Middle frontal gyrus (tissue), 1 donor: Measurements from ENCODE around the gene LRP2BP.
"Not testable (repeated sequence)": the region's sequence is repeated elsewhere in the genome, so short reads cannot be mapped to it uniquely, and the experiment has no call there.

Experiments
- DNase-seq: peaks from one replicate; pipeline ENCODE4 v3.0.0-alpha.2; 2015; ENCODE audit warnings: low spot score; ENCODE audit errors: extremely low spot score

LRP2BP gene

DNA sequence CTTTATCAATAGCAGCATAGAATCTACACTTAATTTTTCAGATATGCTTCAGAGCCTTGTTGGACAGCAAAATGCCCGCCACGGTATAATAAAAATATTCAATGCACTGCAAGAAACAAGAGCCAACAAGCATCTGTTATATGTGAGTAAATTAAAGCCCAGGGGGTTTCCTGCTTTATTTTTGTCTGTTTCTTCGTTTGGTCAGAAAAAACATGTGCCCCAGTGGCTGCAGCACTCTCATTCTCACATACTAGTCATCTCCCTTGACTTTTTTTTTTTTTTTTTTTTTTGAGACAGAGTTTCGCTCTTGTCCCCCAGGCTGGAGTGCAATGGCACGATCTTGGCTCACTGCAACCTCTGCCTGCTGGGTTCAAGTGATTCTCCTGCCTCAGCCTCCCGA is 33.2 kb downstream of the LRP2BP start:
- not testable (repeated sequence) for DNase-seq

DNA sequence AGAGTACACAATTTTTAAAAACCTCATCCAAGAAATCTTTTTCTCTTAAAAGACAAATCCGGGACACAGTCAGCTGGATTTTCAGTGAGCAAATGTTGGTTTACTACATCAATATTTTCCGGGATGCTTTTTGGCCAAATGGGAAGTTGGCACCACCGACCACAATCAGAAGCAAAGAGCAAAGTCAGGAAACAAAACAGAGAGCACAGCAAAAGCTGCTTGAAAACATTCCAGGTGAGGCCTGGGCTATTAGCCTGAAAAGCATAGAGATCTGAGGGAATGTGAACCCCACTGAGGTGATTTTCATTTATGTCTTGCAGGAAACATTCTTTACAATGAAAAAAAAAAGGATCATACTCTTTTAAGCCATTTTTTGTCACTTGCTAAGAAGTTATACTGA is 33.9 kb downstream of the LRP2BP start:
- DNase-seq, result no peak

DNA sequence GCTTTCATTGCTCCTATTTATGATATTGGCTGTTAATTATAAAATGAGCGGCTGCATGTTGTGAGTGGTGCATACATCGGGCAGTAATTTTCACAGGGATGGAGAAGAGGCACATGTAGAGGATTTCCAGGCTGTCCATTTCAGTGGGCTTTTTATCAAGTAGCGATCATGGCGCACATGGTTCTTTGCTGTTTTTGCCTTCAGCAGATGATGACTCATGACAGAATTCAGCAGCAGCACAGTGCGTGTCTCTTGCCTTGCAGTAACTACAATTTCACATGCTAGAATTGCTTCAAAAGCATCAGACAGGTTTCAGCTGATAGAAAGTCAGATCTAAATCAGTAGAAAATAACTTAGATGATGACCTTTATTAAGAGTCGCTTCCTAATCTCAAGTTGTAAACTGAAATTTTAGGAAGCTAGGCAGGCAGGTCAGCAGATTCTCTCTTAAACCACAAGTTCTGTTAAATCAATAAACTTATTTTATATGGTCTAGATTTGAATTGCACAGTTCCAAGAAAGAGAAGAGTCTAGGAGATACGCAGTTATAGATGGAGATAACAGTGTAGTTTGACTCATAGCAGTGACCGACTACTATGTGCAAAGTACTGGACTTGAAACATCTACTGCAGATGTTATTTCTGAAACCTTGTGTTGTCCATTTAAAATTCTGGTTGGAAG is 35.8 kb downstream of the LRP2BP start:
- no peak for DNase-seq

DNA sequence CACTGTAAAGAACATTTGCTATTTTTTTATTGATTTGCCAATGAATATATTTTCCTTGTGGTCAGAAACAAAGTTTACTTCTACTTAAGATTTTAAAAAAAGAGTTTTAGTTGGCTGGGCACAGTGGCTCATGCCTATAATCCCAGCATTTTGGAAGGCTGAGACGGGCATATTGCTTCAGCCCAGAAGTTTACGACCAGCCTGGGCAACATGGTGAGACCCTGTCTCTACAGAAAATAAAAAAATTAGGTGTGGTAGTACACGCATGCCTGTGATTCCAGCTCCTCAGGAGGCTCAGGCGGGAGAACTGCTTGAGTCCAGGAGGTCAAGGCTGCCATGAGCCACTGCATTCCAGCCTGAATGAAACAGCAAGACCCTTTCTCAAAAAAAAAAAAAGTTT is 36.8 kb downstream of the LRP2BP start:
- DNase-seq, result no peak

DNA sequence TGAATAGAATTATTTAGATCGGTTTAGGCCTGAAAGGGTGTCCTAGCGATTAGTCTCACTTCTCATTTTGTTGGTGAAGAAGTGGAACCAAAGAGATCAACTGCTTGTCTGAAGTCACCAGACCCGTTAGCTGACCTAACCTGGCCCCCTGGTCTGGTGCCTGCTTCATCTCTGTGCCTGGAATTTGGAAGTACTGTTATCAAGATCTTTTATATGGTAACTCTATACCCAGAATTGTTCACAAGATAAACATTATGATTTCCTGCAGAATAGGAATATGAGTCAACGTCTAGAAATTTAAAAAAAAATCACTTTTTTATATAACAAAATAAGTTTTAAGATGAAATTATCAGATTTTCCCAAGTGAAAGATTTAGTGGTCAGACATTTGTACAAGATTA is 37.2 kb downstream of the LRP2BP start:
- DNase-seq, result no peak

DNA sequence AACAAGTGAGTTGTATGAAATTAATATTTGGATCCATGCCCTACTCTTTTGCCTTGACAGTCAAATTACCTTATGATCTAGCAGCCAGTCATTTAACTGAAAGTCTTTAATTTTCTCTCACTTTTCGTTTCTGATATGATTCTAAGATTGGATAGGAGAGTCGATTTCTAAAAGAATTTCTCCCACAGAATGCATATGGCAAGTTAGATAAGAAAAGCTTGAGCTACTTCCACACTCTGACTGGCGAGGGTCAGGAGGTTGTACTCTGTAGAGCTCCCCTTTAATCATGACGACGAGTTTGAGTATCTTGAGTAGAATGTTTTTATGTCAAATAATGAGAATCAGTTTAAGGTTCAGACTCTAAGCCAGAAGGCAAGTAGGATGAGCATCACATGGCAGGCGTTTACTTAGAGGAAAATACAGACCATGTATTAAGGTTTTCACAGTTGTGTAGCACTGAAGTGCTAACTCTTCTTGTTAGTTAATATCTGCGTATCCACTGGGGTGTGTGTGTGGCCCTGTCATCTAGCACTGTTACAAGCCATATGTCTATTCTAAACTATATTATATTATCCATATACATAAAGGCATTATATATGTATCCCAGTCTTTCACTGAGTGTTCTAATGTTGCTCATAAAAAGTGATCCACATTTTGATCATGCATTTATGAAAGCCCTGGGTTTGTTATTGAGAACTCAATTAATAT is 37.8 kb downstream of the LRP2BP start:
- DNase-seq, result no peak

DNA sequence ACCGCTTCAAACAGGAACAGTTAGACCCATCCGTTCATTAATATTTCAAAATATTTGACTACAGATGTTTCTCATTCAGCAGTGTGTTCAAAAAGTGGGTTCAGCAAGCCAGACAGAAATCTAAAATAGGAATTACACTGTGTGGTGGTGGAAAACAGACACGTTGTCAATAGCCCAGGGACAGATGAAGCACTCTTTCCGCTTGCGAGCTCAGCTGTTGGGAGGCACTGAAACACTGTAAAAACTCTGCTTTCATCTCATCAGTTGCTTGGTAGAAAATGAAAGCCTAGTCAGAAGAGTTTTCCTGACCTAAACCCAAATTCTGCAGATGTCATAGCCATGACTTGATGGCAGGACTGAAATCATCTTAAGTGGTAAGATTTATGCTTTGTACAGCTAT is 38.5 kb downstream of the LRP2BP start:
- no peak for DNase-seq

DNA sequence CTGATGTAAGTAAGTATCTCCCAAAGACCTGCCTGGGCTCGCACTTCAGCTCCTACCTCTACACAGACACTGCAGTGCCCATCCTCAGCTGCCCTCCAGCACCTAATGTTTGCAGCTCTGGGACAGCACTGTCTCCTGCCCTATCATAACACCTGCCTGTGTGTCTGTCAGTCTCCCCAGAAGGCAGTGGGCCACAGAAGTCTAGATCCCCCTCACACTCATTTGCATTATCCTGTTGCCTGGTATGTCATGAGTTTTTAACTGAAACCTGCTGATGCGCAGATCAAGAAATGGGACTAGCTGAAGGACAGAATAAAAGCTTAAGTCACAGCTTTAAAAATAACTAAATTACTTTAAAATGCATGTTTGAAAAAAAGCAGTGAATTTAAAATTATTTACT is 43.0 kb downstream of the LRP2BP start:
- DNase-seq, result no peak

DNA sequence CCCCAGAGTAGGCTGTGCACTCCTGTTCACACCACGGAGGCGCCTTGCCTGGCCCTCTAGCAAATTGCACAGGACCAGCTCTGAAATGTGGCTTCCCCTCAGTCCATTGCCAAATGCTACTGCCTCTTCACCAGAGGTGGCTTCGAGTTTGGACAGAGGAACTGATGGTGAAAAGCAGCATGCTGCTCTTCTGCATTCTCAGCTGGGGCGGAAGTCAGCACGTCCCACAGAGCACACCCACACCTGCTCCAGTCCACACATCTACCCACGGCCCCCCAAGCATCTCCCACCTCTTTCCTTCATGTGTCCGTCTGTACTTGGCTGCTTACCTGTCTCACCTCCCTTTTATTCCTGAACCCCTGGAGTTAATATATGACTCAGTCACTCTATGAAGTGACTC is 43.5 kb downstream of the LRP2BP start:
- DNase-seq, result no peak

DNA sequence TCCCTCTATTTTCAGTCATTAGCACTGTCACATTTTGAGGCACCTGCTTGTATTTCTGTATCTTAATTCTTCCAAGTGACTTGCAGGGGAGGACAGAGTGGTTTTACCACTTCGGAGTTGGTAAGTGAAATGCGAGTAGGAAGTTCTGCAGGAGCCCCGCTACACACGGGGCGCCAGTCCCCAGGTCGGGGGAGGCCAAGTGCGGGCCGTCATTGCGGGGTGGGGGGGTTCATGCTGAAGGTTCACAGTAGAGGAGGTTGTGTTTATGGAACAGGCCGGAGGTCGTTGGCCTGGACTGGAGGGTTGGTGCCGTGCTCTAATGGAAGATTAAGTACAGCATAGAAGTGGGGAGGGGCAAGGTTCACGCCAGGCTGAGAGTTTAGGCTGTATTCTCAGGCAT is 44.0 kb downstream of the LRP2BP start:
- DNase-seq, result no peak

DNA sequence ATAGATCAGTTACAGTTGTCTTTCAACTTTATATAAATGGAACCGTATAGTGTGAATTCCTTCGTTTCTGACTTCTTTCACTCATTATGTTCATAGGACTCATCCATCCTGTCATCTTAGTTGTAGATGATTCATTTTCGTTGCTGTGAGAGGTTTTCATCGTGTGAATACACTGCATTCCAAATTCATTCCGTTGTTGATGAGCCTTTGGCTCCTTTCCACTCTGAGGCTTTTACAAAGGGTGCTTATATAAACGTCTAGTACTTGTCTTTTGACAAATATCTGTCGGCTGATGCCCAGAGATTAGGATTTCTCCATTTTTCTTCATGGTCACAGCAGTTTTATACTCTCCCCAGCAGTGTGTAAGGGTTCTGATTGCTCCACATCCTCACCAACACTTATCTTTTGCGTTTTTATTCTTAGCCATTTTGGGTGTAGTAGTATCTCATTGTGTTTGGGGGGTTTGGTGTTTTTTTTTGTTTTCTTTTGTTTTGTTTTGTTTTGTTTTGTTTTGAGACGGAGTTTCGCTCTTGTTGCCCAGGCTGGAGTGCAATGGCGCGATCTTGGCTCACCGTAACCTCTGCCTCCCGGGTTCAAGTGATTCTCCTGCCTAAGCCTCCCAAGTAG is 48.6 kb downstream of the LRP2BP start:
- DNase-seq, result no peak

DNA sequence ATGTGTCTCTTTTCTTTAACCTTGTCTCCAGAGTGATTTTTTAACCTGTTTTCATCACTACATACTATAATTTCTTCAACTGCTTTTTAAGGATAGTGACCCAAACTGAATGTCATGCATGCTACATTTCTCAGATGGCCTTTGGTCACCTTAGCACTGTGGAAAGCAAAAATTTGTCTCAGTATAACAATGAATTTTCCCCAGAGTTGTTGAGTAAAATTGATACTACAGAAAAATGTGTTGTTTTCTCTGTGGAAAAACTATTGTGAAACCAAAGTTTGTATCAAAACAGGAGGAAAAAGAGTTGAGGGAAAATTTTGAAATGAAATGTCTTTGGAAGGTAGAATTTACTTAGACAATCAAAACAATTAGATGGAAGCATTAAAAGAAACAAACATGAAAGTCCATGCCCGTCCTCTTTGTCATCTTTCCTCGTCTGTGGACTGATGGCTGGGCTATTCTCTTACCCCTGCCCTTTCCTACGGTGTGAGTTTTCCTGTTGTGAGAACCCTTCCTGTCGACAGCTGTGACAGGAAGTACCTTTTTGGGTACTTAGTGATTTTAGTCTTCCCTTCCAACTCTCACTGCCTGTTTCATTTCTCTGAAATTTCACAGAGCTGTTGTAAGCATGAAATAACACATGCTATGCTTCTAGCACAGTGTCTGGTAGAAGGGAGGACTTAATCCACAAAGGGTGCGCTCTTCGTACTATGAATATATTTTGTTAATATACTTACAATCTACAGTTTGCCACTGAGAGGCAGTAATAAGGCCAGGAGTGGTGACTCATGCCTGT is 50.8 kb downstream of the LRP2BP start:
- no peak for DNase-seq

DNA sequence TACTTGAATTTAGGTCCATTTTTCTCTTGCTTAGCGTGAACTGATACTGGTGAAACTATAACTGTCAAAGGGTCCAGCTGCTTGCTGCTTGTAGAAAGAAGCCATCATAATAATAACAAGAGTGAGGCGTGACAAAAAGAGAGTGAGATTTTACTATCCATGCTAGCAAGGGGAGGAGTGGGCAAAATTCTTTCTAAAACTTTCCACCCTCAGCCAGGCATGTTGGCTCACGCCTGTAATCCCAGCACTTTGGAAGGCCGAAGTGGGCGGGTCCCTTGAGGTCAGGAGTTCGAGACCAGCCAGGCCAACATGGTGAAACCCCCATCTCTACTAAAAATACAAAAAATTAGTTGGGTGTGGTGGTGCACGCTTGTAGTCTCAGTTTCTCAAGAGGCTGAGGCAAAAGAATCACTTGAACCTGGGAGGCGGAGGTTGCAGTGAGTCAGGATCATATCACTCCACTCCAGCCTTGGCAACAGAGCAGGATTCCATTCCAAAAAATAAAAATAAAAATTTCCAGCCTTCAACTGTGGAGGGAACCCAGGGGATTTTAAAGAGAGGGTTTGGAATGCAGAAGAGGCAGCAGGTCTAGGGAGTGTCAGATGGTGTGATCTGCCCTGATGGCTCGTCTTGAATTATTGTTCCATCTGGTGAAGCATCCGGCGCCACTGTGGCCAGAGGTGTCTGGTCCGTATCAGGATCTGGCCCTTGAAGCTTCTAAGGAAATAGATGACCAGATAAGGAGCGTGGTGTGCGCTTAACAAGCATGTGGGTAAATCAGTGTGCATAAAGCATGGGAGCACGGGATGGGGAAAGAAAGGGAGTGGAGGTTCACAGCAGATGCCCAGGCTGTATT is 51.8 kb downstream of the LRP2BP start:
- DNase-seq, result no peak

DNA sequence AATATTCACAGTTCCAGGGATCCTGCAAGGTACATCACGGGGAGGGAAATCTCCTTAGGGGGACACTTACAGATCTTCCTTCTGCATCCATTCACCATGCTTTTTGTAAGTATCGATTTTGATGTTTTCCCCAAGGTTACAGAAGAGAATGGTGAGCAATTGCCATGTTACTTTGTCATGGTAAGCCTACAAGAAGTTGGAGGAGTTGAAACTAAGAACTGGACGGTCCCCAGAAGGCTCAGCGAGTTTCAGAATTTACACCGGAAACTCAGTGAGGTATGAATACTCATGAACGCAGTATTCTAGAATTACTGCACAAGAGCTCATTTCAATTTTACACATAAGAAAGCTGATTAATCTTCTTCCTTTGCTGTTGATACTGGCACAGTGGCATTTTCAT is 53.9 kb downstream of the LRP2BP start:
- DNase-seq, result no peak

DNA sequence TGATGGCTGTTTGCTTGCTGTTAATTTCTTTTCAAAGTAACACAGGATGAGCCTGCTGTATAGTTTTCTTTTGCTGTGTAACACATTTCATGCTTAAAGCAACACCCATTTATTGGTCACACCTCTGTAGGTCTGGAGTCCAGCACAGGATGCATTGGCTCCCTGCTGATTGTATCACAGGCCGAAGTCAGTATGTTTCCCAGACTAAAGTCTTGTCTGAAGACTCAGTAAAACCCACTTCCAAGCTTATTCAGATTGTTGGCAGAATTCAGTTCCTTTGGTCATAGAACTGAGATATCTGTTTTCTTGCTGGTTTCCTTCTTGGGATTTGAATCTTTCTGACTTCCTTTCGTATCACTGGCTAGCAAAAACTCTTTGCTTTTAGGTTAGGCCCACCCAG is 54.3 kb downstream of the LRP2BP start:
- DNase-seq, result no peak

DNA sequence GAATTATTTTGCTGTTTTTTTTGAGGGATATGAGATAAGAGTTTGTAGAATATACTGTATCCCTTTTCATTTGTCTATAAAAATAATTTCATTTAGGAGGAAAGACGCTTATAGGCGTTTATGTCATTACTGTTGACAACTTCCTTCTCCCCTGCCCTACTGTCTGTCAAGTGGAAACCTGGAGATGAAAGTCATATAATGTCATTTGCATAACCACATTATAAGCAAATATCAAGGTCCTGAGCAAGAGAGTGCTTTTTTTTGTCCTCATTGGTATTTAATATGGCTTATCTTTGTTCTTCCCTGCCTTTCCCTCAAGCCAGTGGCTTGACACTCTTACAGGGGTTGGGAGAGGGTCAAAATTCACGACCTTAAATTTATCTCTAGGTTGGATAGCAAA is 55.8 kb downstream of the LRP2BP start:
- no peak for DNase-seq

DNA sequence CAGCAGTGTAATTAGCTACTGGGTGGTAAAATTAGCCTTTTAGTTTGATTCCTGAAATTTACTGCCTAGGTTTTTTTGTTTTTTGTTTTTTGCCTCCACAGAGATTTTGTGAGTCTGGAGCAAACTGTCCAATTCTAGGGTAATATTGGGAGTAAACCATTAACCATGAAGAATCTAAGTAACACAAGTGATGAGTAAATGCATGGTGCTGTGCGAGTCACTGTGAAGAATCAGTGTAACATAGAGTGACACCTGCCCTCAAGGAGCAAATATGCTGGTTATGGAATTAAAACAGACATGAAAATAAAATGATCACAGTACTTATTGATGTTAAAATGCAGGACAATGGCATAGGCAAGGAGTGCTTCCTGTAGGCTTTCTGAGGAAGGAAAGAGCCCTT is 60.1 kb downstream of the LRP2BP start:
- DNase-seq, result no peak

DNA sequence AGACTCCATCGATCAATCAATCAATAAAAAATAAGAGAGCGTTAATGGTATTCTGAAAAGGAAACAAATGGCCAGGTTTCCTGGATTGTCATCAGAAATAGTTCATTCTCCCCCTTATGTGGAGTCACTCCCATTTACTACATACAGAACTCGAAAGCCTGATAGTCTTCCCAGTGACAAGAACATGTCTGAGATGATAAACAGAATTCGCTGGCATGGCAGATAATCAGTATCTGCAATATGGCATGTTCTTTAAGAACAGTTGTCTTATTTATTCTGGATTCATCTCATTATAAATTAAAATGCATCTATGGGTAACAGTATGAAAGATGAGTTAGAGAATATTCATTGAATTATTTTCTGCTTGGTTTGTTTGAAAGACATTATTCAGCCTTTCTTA is 61.4 kb downstream of the LRP2BP start:
- no peak for DNase-seq

DNA sequence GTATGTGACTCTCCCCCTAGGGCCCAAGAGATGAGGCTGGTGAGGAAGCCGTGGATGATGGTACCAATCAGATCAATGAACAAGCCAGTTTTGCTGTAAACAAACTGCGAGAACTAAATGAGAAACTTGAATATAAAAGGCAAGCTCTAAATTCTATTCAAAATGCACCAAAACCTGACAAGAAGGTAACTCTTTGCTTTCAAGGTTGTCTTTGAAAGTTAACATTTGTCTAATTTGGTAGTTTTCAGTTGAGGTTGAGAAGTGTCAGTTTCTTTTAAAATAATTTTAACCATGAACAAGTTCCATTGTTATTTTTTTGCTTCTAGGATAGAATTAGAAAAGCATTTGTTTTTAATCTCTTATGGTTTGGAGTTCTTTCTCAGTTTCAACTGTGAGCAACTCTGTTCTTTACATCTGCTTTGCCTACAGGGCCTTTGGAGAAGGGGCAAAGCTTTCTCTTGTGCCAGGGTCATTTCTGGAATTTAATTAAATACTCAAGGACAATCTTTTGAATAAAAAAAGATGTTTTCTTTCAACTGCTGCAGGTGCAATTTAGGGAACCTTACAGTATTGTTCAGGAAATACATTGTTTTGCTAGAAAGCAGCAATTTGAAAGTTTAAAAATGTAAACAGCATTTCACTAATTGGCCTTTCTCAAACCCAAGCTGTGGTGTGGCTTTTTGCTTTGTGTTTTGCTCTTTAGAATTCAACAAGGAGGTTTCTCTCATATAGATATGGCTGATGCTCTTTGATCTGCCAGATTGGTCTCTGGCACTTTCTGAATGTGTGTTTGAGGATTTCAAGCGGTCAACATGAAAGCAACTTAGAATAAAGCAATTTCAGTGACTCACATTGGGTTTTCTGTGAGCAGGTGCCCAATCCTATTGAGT is 62.9 kb downstream of the LRP2BP start:
- no peak for DNase-seq

DNA sequence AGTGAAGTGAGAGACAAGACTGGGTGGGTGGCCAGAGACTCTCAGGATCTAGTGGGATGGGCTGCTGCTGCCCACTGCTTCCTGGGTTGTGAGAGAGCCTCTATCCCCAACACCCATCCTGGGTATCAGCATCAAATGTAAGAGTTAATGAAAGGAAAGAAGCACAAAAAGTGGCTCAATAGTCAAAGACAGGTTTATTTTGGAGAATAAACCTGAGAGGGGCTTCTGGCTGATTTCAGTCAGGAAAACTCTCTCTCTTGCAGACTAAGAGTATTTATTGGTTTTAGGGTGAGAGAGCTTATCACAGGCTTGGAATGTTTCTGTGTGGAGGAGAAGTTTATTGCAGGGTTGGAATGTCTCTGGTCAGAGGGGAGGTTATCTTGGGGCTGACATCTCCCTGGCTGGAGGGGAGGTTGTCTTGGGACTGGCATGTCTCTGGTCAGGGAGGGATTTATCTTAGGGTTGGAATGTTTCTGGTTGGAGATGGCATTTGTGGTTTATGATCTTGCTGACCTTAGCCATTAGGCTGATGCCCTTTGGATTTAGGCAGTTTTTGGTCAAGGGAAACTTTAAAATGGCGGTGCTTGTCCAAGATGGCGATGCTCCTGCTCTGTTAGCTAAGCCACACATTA is 65.7 kb downstream of the LRP2BP start:
- DNase-seq, result not testable (repeated sequence)
